ENCODE results near the gene CUL4A.
A peak's percentile ranks its signal among the peaks of the same experiment; 100 is the strongest.

The CUL4A gene

GRCh38 chr13:113223070-113223469 is 13.7 kb downstream of the CUL4A start:
- TF ChIP-seq CTCF (IDR thresholded peaks at IDR 0.05; ENCODE audit: low read depth, low read length) = no peak
- H3K4me3 ChIP-seq (ENCODE audit: low read depth, low read length) = no peak overlapping the region
- in situ Hi-C loops (cut with HindIII; ENCODE audit: low sequenced_read_pairs) = no loop called here
- no peak for DNase-seq (ENCODE audit: low read depth, low spot score)

DNA sequence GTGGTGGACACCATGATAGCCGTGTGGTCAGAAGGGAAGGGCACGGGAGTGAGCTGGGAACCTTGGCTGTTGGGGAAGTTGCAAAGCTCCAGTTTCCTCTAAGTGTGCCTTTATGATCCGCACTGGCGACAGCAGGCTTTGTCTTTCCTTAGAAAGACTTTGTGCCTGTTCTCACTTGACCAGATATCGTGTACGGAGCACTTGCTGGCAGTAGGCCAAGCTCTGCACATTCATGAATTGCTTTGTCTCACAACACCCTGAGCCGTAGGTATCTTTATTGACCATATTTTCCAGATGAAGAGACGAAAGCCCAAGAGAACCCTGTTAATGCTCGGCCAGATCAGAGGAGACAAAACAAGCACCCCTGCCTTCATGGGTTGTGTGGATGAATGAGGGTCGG is 15.1 kb downstream of the CUL4A start:
- in situ Hi-C loops (cut with HindIII; ENCODE audit: low sequenced_read_pairs) = no loop called here
- TF ChIP-seq CTCF (IDR thresholded peaks at IDR 0.05; ENCODE audit: low read depth, low read length) = no peak
- H3K4me3 ChIP-seq (ENCODE audit: low read depth, low read length) = no peak overlapping the region
- DNase-seq (ENCODE audit: low read depth, low spot score) = no peak

- in situ Hi-C loops (cut with HindIII; ENCODE audit: low sequenced_read_pairs) = no loop called here
- no peak for DNase-seq (ENCODE audit: low read depth, low spot score)
- no peak overlapping the region for H3K4me3 ChIP-seq (ENCODE audit: low read depth, low read length)
- TF ChIP-seq CTCF (IDR thresholded peaks at IDR 0.05; ENCODE audit: low read depth, low read length) = no peak
Measured at GRCh38 chr13:113225515-113225914, 16.1 kb downstream of the CUL4A start.

- DNase-seq (ENCODE audit: low read depth, low spot score) = peak; percentile 3
- H3K4me3 ChIP-seq (ENCODE audit: low read depth, low read length) = no peak overlapping the region
- in situ Hi-C loops (cut with HindIII; ENCODE audit: low sequenced_read_pairs) = no loop called here
- no peak for TF ChIP-seq CTCF (IDR thresholded peaks at IDR 0.05; ENCODE audit: low read depth, low read length)
Measured at GRCh38 chr13:113226873-113227450, 17.5 kb downstream of the CUL4A start.

GRCh38 chr13:113229161-113229560 is 19.7 kb downstream of the CUL4A start:
- in situ Hi-C loops (cut with HindIII; ENCODE audit: low sequenced_read_pairs) = no loop called here
- no peak for TF ChIP-seq CTCF (IDR thresholded peaks at IDR 0.05; ENCODE audit: low read depth, low read length)
- DNase-seq (ENCODE audit: low read depth, low spot score) = no peak
- H3K4me3 ChIP-seq (ENCODE audit: low read depth, low read length) = no peak overlapping the region

GRCh38 chr13:113229791-113230190 is 20.4 kb downstream of the CUL4A start:
- TF ChIP-seq CTCF (IDR thresholded peaks at IDR 0.05; ENCODE audit: low read depth, low read length) = no peak
- H3K4me3 ChIP-seq (ENCODE audit: low read depth, low read length) = no peak overlapping the region
- DNase-seq (ENCODE audit: low read depth, low spot score) = no peak
- in situ Hi-C loops (cut with HindIII; ENCODE audit: low sequenced_read_pairs) = no loop called here
